Measurements from ENCODE around the gene UBAP1.

GRCh38 chr9:34216325-34216724 lies 37.5 kb downstream of the UBAP1 start:
- TF ChIP-seq POLR2A (IDR thresholded peaks at IDR 0.05) (no peak), EP300 (IDR thresholded peaks at IDR 0.05; ENCODE audit: low read depth) (no peak)
- TF ChIP-seq, protein P1, sequence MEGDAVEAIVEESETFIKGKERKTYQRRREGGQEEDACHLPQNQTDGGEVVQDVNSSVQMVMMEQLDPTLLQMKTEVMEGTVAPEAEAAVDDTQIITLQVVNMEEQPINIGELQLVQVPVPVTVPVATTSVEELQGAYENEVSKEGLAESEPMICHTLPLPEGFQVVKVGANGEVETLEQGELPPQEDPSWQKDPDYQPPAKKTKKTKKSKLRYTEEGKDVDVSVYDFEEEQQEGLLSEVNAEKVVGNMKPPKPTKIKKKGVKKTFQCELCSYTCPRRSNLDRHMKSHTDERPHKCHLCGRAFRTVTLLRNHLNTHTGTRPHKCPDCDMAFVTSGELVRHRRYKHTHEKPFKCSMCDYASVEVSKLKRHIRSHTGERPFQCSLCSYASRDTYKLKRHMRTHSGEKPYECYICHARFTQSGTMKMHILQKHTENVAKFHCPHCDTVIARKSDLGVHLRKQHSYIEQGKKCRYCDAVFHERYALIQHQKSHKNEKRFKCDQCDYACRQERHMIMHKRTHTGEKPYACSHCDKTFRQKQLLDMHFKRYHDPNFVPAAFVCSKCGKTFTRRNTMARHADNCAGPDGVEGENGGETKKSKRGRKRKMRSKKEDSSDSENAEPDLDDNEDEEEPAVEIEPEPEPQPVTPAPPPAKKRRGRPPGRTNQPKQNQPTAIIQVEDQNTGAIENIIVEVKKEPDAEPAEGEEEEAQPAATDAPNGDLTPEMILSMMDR (IDR thresholded peaks at IDR 0.05) = no peak
